Gastrocnemius medialis (tissue), 4 donors: ENCODE results near the gene GJA5. TPM values are rescaled to one million over a fixed set of nuclear protein-coding genes. Genes with fewer than 3 reads are reported as not detected.

Experiments
- ATAC-seq, 2 donors: fragments of 150-250 bp; one replicate each; pipeline ENCODE4 v1.9.1; 2016
- DNase-seq, 2 donors: peaks; one replicate each; pipeline ENCODE4 v3.0.0-alpha.2; 2019
- H3K27ac ChIP-seq, 4 donors: fragments of 200-600 bp; sonication (generic); 1 replicate in 1 of 4; 2 replicates in 3 of 4; pipeline ENCODE4 v1.5.1; 2016 to 2018; ENCODE audit warnings: mild to moderate bottlenecking in 2 of 4, moderate library complexity in 1 of 4
- H3K27me3 ChIP-seq, 3 donors: fragments of 200-600 bp; sonication (generic) in 2 of 3; 1 replicate in 1 of 3; 2 replicates in 2 of 3; pipeline versions ENCODE4 v1.5.1 to v1.6.0; 2016 to 2019; ENCODE audit warnings: mild to moderate bottlenecking in 1 of 3, moderate library complexity in 1 of 3
- H3K36me3 ChIP-seq, 2 donors: fragments of 200-600 bp; sonication (generic) in 1 of 2; one replicate each; pipeline ENCODE4 v1.5.1; 2017 to 2018
- H3K4me1 ChIP-seq, 2 donors: fragments of 200-600 bp; sonication (generic) in 1 of 2; one replicate each; pipeline ENCODE4 v1.5.1; 2016 to 2017; ENCODE audit warnings: mild to moderate bottlenecking in 2 of 2
- H3K4me3 ChIP-seq, 4 donors: fragments of 200-600 bp; sonication (generic) in 3 of 4; 1 replicate in 1 of 4; 2 replicates in 3 of 4; pipeline ENCODE4 v1.5.1; 2016 to 2019; ENCODE audit warnings: mild to moderate bottlenecking in 2 of 4
- H3K9me3 ChIP-seq, 3 donors: fragments of 200-600 bp; sonication (generic) in 2 of 3; 1 replicate in 1 of 3; 2 replicates in 2 of 3; pipeline ENCODE4 v1.5.1; 2016 to 2019
- POLR2A ChIP-seq, 2 donors: fragments of 450-650 bp; IDR thresholded peaks; one replicate each; pipeline ENCODE4 v1.6.1; 2017; ENCODE audit warnings: antibody characterized with exemption in 2 of 2, mild to moderate bottlenecking in 2 of 2, moderate library complexity in 2 of 2
- in situ Hi-C, 4 donors: fragments of 200-750 bp; cut with MboI; loops; one replicate each; pipeline versions ENCODE4 v1.15.0 to v1.8.0; 2017; ENCODE audit warnings: low sequenced_read_pairs in 4 of 4
- intact Hi-C: fragments of 100-400 bp; cut with DNase I; formaldehyde crosslinking; loops from one replicate; pipeline ENCODE4 v1.15.1; 2023; ENCODE audit warnings: low total_unique reads
- total RNA-seq, 4 donors: library from RNA; depleted of rRNA; stranded (reverse); fragments of >200 nt; gene quantifications; one replicate each; pipeline versions ENCODE4 v1.1.0 to v1.2.3, GENCODE V29; 2016
- TF ChIP-seq, protein P1 (sequence below), 5 experiments: fragments of 450-650 bp in 3 of 5; fragments of 200-600 bp in 2 of 5; sonication (generic) in 2 of 5; IDR thresholded peaks in 4 of 5; conservative IDR thresholded peaks in 1 of 5; 1 replicate in 4 of 5; 2 replicates in 1 of 5; pipeline ENCODE4 v1.5.1; 2016 to 2019; ENCODE audit warnings: antibody characterized with exemption in 5 of 5, mild to moderate bottlenecking in 3 of 5, moderate library complexity in 3 of 5

The GJA5 gene
- total RNA-seq, 4 donors from 2014 or later = 1.4 to 7.7 (median 2.6) TPM

DNA sequence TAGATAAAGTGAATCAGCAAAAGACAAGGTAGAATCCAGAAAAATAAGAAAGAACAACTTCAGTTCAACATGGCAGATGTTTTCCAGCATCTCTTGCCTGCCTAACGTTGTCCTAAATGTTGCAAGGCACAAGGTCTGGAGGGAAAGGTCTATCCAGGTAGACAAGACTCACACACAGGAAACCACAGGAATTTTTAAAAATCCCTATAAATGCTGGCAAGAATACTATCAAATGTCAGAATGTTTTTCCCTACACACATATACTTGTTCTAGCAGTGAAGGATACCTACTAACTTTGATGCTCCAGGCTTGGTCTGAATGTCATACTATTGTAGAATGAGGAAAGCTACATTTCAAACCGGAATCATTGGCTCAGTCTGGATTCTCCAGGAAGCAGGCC is 10.6 kb downstream of the GJA5 start:
- Histone ChIP-seq H3K27ac (no peak overlapping the region), H3K27me3 (no peaks in the 10 kb centered on the region), H3K4me3 (no peak overlapping the region), H3K36me3 (no peaks in the 10 kb centered on the region), H3K9me3 (no peaks in the 10 kb centered on the region), H3K4me1 (no peaks in the 10 kb centered on the region)
- no peak for TF ChIP-seq POLR2A (IDR thresholded peaks at IDR 0.05)
- TF ChIP-seq, protein P1, sequence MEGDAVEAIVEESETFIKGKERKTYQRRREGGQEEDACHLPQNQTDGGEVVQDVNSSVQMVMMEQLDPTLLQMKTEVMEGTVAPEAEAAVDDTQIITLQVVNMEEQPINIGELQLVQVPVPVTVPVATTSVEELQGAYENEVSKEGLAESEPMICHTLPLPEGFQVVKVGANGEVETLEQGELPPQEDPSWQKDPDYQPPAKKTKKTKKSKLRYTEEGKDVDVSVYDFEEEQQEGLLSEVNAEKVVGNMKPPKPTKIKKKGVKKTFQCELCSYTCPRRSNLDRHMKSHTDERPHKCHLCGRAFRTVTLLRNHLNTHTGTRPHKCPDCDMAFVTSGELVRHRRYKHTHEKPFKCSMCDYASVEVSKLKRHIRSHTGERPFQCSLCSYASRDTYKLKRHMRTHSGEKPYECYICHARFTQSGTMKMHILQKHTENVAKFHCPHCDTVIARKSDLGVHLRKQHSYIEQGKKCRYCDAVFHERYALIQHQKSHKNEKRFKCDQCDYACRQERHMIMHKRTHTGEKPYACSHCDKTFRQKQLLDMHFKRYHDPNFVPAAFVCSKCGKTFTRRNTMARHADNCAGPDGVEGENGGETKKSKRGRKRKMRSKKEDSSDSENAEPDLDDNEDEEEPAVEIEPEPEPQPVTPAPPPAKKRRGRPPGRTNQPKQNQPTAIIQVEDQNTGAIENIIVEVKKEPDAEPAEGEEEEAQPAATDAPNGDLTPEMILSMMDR (IDR thresholded peaks at IDR 0.05 in 4 of 5, conservative IDR thresholded peaks at IDR 0.05 in 1 of 5) = no peak
- in situ Hi-C loops (no loop called here), intact Hi-C loops (no loop called here)
- DNase-seq (no peak), ATAC-seq (no peak)

DNA sequence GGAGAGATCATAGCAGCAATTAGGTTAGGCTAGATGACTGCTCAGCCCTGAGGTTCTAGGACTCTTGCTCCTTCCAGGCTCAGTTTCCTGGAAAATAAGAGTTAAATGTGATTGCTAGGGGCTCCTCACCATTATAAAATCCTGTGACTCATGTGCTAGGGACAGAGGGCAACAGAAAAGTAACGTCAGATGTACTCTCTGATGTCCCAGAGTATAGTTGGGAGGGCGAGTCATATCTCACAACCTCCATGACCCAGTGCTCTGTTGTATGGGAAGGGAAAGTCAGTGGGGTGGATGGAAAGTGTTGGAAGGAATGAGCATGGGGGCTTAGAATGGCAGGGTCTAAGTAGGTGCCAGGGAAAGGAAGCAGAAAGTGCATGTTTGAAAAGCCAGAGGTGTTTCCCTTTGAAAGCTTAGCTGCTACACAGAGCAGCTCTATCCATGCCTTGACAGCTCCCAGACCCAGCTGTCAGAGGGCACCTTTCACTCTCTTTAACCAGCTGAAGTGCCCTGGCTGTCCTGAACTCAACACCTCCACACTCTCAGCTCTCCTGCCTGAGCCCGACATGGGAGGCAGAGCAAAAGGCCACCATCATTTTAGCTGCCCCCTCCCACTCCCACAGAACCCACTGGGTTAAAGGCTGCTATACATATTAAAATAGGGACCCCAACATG is 11.6 kb downstream of the GJA5 start:
- Histone ChIP-seq H3K4me1 (no peaks in the 10 kb centered on the region), H3K9me3 (no peaks in the 10 kb centered on the region), H3K27ac (no peak overlapping the region), H3K36me3 (no peaks in the 10 kb centered on the region), H3K4me3 (no peak overlapping the region), H3K27me3 (no peaks in the 10 kb centered on the region)
- no peak for DNase-seq
- in situ Hi-C loops = no loop called here
- intact Hi-C loops = no loop called here
- no peak for TF ChIP-seq POLR2A (IDR thresholded peaks at IDR 0.05)
- TF ChIP-seq, protein P1 (IDR thresholded peaks at IDR 0.05 in 4 of 5, conservative IDR thresholded peaks at IDR 0.05 in 1 of 5) = no peak
- ATAC-seq = no peak

DNA sequence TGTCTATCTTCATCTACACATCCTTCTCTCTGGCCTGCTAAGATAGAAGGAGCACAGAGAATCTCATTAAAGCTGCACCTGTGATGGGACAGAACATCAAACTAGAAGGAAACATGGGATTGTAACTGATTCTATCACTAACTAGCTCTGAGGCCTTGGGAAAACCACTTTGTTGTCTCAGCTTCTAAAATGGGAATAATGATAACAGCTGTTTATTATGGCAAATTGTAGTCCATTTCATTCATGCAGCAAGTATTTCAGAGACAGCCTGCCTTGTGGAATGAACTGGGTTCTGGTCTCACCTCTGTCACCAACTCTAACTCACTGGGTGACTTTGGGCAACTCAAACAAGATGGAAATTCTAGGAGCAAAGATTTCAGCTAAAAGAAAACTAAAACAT is 12.4 kb downstream of the GJA5 start:
- Histone ChIP-seq H3K4me1 (no peaks in the 10 kb centered on the region), H3K36me3 (no peaks in the 10 kb centered on the region), H3K9me3 (no peaks in the 10 kb centered on the region), H3K4me3 (no peak overlapping the region), H3K27ac (no peak overlapping the region), H3K27me3 (no peaks in the 10 kb centered on the region)
- TF ChIP-seq POLR2A (IDR thresholded peaks at IDR 0.05) = no peak
- TF ChIP-seq, protein P1 (IDR thresholded peaks at IDR 0.05 in 4 of 5, conservative IDR thresholded peaks at IDR 0.05 in 1 of 5) = no peak
- in situ Hi-C loops = no loop called here
- DNase-seq (no peak), ATAC-seq (no peak)
- intact Hi-C loops = no loop called here

DNA sequence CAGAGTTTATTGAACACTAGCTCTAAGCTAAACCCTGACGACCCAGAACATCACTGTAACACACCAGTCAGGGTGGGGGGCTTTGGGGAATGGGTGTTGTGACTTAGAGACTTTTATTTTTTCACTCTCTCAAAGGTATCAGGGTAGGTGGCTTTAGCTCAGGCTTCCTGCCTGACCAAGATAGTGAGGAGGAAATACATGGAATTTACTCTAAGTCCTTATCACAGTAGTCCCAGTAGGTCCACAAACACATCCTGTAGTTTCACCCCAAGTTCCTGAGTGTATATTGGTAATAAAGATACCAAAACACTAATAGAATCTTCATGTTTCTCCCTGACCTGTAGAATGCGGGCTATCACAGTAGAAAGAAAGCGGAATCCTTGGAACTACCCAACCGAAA is 15.1 kb downstream of the GJA5 start:
- intact Hi-C loops = no loop called here
- H3K4me1 ChIP-seq = no peaks in the 10 kb centered on the region
- no peaks in the 10 kb centered on the region for H3K36me3 ChIP-seq
- no peaks in the 10 kb centered on the region for H3K27me3 ChIP-seq
- no peaks in the 10 kb centered on the region for H3K9me3 ChIP-seq
- H3K4me3 ChIP-seq = no peak overlapping the region
- TF ChIP-seq, protein P1 (IDR thresholded peaks at IDR 0.05 in 4 of 5, conservative IDR thresholded peaks at IDR 0.05 in 1 of 5) = no peak
- no peak for TF ChIP-seq POLR2A (IDR thresholded peaks at IDR 0.05)
- in situ Hi-C loops = no loop called here
- H3K27ac ChIP-seq = no peak overlapping the region
- DNase-seq (no peak), ATAC-seq (no peak)

DNA sequence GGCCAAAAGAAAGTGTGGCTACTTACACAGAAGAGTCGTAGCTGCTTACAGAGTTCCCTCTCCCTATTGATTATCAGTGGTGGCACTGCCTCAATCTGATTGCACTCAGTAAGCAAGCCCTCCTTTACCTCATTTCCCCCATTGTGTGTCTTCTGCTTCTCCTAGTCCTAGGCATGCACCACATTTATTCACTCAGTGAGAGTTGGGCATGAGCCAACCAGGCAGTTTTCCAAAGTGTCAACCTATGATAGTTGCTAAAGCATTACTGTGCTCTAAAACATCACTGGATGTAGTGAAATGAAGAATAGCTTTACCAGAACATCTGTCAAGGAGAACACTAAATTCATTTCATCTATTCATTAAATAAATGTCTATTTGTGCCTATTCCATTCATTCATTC is 19.3 kb downstream of the GJA5 start:
- intact Hi-C loops = no loop called here
- H3K27ac ChIP-seq = no peak overlapping the region
- H3K4me3 ChIP-seq = no peak overlapping the region
- no peaks in the 10 kb centered on the region for H3K4me1 ChIP-seq
- no peaks in the 10 kb centered on the region for H3K27me3 ChIP-seq
- in situ Hi-C loops = no loop called here
- DNase-seq = no peak
- no peaks in the 10 kb centered on the region for H3K36me3 ChIP-seq
- no peak for ATAC-seq
- H3K9me3 ChIP-seq = no peaks in the 10 kb centered on the region
- no peak for TF ChIP-seq POLR2A (IDR thresholded peaks at IDR 0.05)
- TF ChIP-seq, protein P1 (IDR thresholded peaks at IDR 0.05 in 4 of 5, conservative IDR thresholded peaks at IDR 0.05 in 1 of 5) = no peak
